Endothelial cell of umbilical vein (primary cell): ENCODE results near the gene NF2. TPM values are rescaled to one million over a fixed set of nuclear protein-coding genes. Genes with fewer than 3 reads are reported as not detected.

Source experiments
- BruUV-seq: library from RNA; stranded (reverse); fragments of 400-500 nt; replicated peaks from 2 replicates; lab custom pipeline; 2021; lab: Mats Ljungman, UMichigan
- CTCF ChIA-PET: fragments of 300-600, 350-600 bp; sonication (Branson Sonifier 250); formaldehyde crosslinking; loops from one replicate; lab custom pipeline; 2021; ENCODE audit warnings: antibody characterized with exemption, inconsistent platforms; lab: Charles Lee
- POLR2A ChIA-PET: fragments of 300-600, 350-600 bp; sonication (Branson Sonifier 250); formaldehyde crosslinking; loops from one replicate; lab custom pipeline; 2021; ENCODE audit warnings: antibody characterized with exemption, inconsistent platforms; lab: Charles Lee
- DNase-seq: peaks from one replicate; pipeline ENCODE4 v3.0.0-alpha.2; 2011; ENCODE audit warnings: low read depth, low spot score
- FAIRE-seq: peaks from 2 replicates; lab custom pipeline; 2011; peaks lifted over from hg19 to GRCh38; lab: Jason Lieb, UNC
- H2AFZ ChIP-seq: 2 replicates; pipeline ENCODE4 v1.6.0; 2012; ENCODE audit warnings: low read depth, low read length, control low read depth, inconsistent platforms
- H3K27ac ChIP-seq: 2 replicates; pipeline ENCODE4 v1.5.1; 2011; ENCODE audit warnings: low read depth, mild to moderate bottlenecking, control low read depth, low read length, moderate library complexity; ENCODE audit not compliant: insufficient read depth
- H3K27me3 ChIP-seq, 2 experiments: 2 replicates each; pipeline versions ENCODE4 v1.6.0 to v1.6.1; 2011; ENCODE audit warnings: low read length in 2 of 2, mixed read lengths in 1 of 2; ENCODE audit not compliant: control insufficient read depth in 2 of 2, insufficient read depth in 2 of 2
- H3K36me3 ChIP-seq, 2 experiments: 2 replicates in 1 of 2; 3 replicates in 1 of 2; pipeline ENCODE4 v1.5.1; 2011; ENCODE audit warnings: low read length in 2 of 2, mild to moderate bottlenecking in 1 of 2, moderate library complexity in 1 of 2; ENCODE audit not compliant: control insufficient read depth in 2 of 2, insufficient read depth in 2 of 2; ENCODE audit errors: extremely low read depth in 1 of 2
- H3K4me1 ChIP-seq: 3 replicates; pipeline ENCODE4 v1.5.1; 2011; ENCODE audit warnings: mild to moderate bottlenecking, low read length; ENCODE audit not compliant: control insufficient read depth, insufficient read depth; ENCODE audit errors: extremely low read depth
- H3K4me2 ChIP-seq: 2 replicates; pipeline ENCODE4 v1.6.1; 2011; ENCODE audit warnings: low read length, control low read depth, mixed read lengths; ENCODE audit not compliant: insufficient read depth
- H3K4me3 ChIP-seq, 3 experiments: fragments of 200-600 bp in 1 of 3; sonication (generic), shearing (Covaris generic) in 1 of 3; replicated peaks in 1 of 3; 2 replicates each; pipeline ENCODE4 v1.5.1; 2011 to 2016; ENCODE audit warnings: control low read depth in 3 of 3, low read length in 3 of 3, mild to moderate bottlenecking in 2 of 3, inconsistent platforms in 1 of 3, low read depth in 1 of 3, moderate library complexity in 1 of 3; ENCODE audit not compliant: insufficient read depth in 1 of 3
- H3K79me2 ChIP-seq: 2 replicates; pipeline ENCODE4 v1.6.0; 2012; ENCODE audit warnings: low read length, inconsistent platforms; ENCODE audit not compliant: control insufficient read depth, insufficient read depth
- H3K9ac ChIP-seq: replicated peaks from 2 replicates; pipeline ENCODE3; 2011; ENCODE audit warnings: low read length, control low read depth; ENCODE audit not compliant: insufficient read depth; ENCODE audit errors: extremely low read depth
- H3K9me1 ChIP-seq: replicated peaks from 3 replicates; pipeline ENCODE4 v1.6.0; 2011; ENCODE audit warnings: mild to moderate bottlenecking, low read length; ENCODE audit not compliant: control insufficient read depth, insufficient read depth; ENCODE audit errors: extremely low read depth
- H3K9me3 ChIP-seq: replicated peaks from 2 replicates; pipeline ENCODE4 v1.5.1; 2012; ENCODE audit warnings: low read length, inconsistent platforms; ENCODE audit not compliant: control insufficient read depth, insufficient read depth
- H4K20me1 ChIP-seq: replicated peaks from 2 replicates; pipeline ENCODE3; 2011; ENCODE audit warnings: mild to moderate bottlenecking, low read length; ENCODE audit not compliant: control insufficient read depth, insufficient read depth; ENCODE audit errors: extremely low read depth
- EZH2 ChIP-seq: IDR thresholded peaks from 2 replicates; pipeline ENCODE4 v1.6.1; 2012; ENCODE audit warnings: borderline replicate concordance, low read depth, mild to moderate bottlenecking, moderate library complexity, low read length, inconsistent platforms; ENCODE audit not compliant: severe bottlenecking
- FOS ChIP-seq: IDR thresholded peaks from 2 replicates; pipeline ENCODE4 v1.6.1; 2011; ENCODE audit warnings: mild to moderate bottlenecking, low read length, moderate library complexity, borderline replicate concordance; ENCODE audit not compliant: insufficient read depth
- GATA2 ChIP-seq: IDR thresholded peaks from 2 replicates; pipeline ENCODE4 v1.7.0; 2011; ENCODE audit warnings: low read depth, mild to moderate bottlenecking, moderate library complexity, mixed read lengths, low read length; ENCODE audit not compliant: insufficient read length, insufficient read depth
- JUN ChIP-seq: IDR thresholded peaks from 2 replicates; pipeline ENCODE4 v1.6.1; 2011; ENCODE audit warnings: borderline replicate concordance, low read depth; ENCODE audit not compliant: insufficient read length, insufficient read depth
- MYC ChIP-seq: IDR thresholded peaks from one replicate; pipeline ENCODE4 v1.6.1; 2011; ENCODE audit warnings: mild to moderate bottlenecking, low read depth, low read length
- POLR2A ChIP-seq: IDR thresholded peaks from 2 replicates; pipeline ENCODE4 v1.6.1; 2012; ENCODE audit warnings: low read depth, mild to moderate bottlenecking, control low read depth, low read length
- POLR2AphosphoS5 ChIP-seq: IDR thresholded peaks from 2 replicates; pipeline ENCODE4 v1.6.1; 2012; ENCODE audit warnings: low read depth, mild to moderate bottlenecking, control low read depth, low read length, moderate library complexity; ENCODE audit not compliant: insufficient read depth
- dilution Hi-C: fragments of 300-500 bp; cut with MboI; formaldehyde crosslinking; loops from one replicate; pipeline ENCODE4 v1.15.0; 2019; ENCODE audit warnings: low sequenced_read_pairs; ENCODE audit not compliant: extremely low pct_ligation_motif_present
- intact Hi-C: fragments of 100-400 bp; cut with micrococcal nuclease; formaldehyde crosslinking; loops from one replicate; pipeline ENCODE4 v1.10.0; 2022
- polyA plus RNA-seq, 4 experiments: library from polyadenylated mRNA; depleted of rRNA in 3 of 4; stranded (reverse) in 3 of 4; unstranded in 1 of 4; fragments of >200 nt; gene quantifications; 2 replicates each; pipeline versions ENCODE4 v1.2.1 to v1.2.3, GENCODE V29; 2011 to 2012; ENCODE audit warnings: missing spikeins in 1 of 4
- total RNA-seq: library from RNA; stranded (reverse); gene quantifications from 2 replicates; pipeline ENCODE4 v1.2.3, GENCODE V29; 2021
- TF ChIP-seq, protein P1 (sequence below), 2 donors: IDR thresholded peaks; 1 replicate in 1 of 2; 2 replicates in 1 of 2; pipeline ENCODE4 v1.5.1; 2011; ENCODE audit warnings: low read length in 2 of 2, mild to moderate bottlenecking in 2 of 2, moderate library complexity in 2 of 2, control low read depth in 1 of 2, inconsistent platforms in 1 of 2, low read depth in 1 of 2; ENCODE audit not compliant: insufficient read depth in 1 of 2; ENCODE audit errors: extremely low read depth in 1 of 2
- TF ChIP-seq, protein P2 (sequence below): IDR thresholded peaks from 2 replicates; pipeline ENCODE4 v1.6.1; 2011; ENCODE audit not compliant: insufficient read depth, insufficient read length

NF2 gene
- total and polyA plus RNA-seq, 2 donors (not counting 3 experiments of a cell fraction or from before 2014, with no cell fraction given) = 27.8 to 115 TPM

DNA sequence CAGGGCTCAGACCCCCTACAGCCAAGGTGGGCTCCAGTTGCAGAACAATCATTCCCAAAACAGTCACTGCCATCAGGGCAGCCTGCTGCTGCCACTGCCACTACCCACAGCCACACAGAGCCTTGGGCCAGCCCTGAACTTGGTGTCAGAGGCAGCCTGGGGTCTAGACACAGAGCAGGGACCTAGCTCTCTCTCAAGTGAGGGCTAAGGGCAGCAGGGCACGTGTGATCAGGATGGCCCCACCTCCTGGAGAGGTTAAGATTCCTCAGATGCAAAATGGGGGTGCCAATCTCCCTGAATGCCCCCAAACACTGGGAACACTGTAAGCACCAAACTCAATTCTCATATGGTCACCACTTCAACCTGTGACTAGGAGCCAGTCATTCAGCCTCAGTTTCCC, 132.0 kb downstream of the NF2 start:
- no TSS peak for BruUV-seq
- Histone ChIP-seq H2AFZ (no peak overlapping the region), H3K27me3 (no peaks in the 10 kb centered on the region), H3K9ac (no peak overlapping the region), H3K9me1 (no peaks in the 10 kb centered on the region), H4K20me1 (no peaks in the 10 kb centered on the region), H3K27ac (no peak overlapping the region), H3K36me3 (no peaks in the 10 kb centered on the region), H3K4me1 (no peaks in the 10 kb centered on the region), H3K79me2 (no peaks in the 10 kb centered on the region), H3K9me3 (no peaks in the 10 kb centered on the region), H3K4me3 (no peak overlapping the region), H3K4me2 (no peak overlapping the region)
- ChIA-PET CTCF (no interaction called here), POLR2A (no interaction called here)
- DNase-seq = no peak
- no peak for FAIRE-seq
- intact Hi-C loops (no loop called here), dilution Hi-C loops (no loop called here)
- TF ChIP-seq JUN = no peak
- TF ChIP-seq, protein P1, sequence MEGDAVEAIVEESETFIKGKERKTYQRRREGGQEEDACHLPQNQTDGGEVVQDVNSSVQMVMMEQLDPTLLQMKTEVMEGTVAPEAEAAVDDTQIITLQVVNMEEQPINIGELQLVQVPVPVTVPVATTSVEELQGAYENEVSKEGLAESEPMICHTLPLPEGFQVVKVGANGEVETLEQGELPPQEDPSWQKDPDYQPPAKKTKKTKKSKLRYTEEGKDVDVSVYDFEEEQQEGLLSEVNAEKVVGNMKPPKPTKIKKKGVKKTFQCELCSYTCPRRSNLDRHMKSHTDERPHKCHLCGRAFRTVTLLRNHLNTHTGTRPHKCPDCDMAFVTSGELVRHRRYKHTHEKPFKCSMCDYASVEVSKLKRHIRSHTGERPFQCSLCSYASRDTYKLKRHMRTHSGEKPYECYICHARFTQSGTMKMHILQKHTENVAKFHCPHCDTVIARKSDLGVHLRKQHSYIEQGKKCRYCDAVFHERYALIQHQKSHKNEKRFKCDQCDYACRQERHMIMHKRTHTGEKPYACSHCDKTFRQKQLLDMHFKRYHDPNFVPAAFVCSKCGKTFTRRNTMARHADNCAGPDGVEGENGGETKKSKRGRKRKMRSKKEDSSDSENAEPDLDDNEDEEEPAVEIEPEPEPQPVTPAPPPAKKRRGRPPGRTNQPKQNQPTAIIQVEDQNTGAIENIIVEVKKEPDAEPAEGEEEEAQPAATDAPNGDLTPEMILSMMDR (IDR thresholded peaks at IDR 0.05; ENCODE audit: extremely low read depth in 1 of 2, insufficient read depth in 1 of 2, low read depth in 1 of 2, low read length in 2 of 2) = no peak
- TF ChIP-seq, protein P2, sequence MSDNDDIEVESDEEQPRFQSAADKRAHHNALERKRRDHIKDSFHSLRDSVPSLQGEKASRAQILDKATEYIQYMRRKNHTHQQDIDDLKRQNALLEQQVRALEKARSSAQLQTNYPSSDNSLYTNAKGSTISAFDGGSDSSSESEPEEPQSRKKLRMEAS = no peak
- no peak for TF ChIP-seq FOS
- no peak for TF ChIP-seq POLR2A
- no peak for TF ChIP-seq EZH2
- no peak for TF ChIP-seq GATA2
- no peak for TF ChIP-seq POLR2AphosphoS5
- no peak for TF ChIP-seq MYC
